Uterus (tissue), 4 donors: ENCODE results near the gene RAP2C. TPM values are rescaled to one million over a fixed set of nuclear protein-coding genes. Genes with fewer than 3 reads are reported as not detected.

Experiments
- DNase-seq, 2 donors: peaks; one replicate each; pipeline ENCODE4 v3.0.0-alpha.2; 2019 to 2020
- H3K27ac ChIP-seq, 2 donors: fragments of 200-600 bp; sonication (generic); 1 replicate in 1 of 2; 2 replicates in 1 of 2; pipeline ENCODE4 v1.5.1; 2016 to 2018
- H3K27me3 ChIP-seq, 2 donors: fragments of 200-600 bp; sonication (generic); one replicate each; pipeline ENCODE4 v1.5.1; 2018 to 2019; ENCODE audit warnings: control low read depth in 1 of 2
- H3K36me3 ChIP-seq, 2 donors: fragments of 200-600 bp; sonication (generic); one replicate each; pipeline ENCODE4 v1.5.1; 2019; ENCODE audit warnings: control low read depth in 1 of 2
- H3K4me1 ChIP-seq, 2 donors: fragments of 200-600 bp; sonication (generic); one replicate each; pipeline ENCODE4 v1.5.1; 2018 to 2019; ENCODE audit warnings: control low read depth in 1 of 2
- H3K4me3 ChIP-seq, 2 donors: fragments of 200-600 bp; sonication (generic); 1 replicate in 1 of 2; 2 replicates in 1 of 2; pipeline ENCODE4 v1.5.1; 2018 to 2019; ENCODE audit warnings: mild to moderate bottlenecking in 1 of 2
- H3K9me3 ChIP-seq, 2 donors: fragments of 200-600 bp; sonication (generic); one replicate each; pipeline ENCODE4 v1.5.1; 2019; ENCODE audit warnings: control low read depth in 1 of 2
- POLR2A ChIP-seq, 2 donors: fragments of 450-650 bp; IDR thresholded peaks; one replicate each; pipeline ENCODE4 v1.6.1; 2016; ENCODE audit warnings: antibody characterized with exemption in 2 of 2, mild to moderate bottlenecking in 1 of 2, moderate library complexity in 1 of 2
- intact Hi-C: fragments of 100-400 bp; cut with DNase I; formaldehyde crosslinking; loops from one replicate; pipeline ENCODE4 v1.15.1; 2023; ENCODE audit warnings: low total_unique reads
- total RNA-seq, 4 donors: library from RNA; depleted of rRNA in 3 of 4; stranded (reverse); fragments of >200 nt in 3 of 4; gene quantifications; one replicate each; pipeline versions ENCODE4 v1.1.0 to v1.2.4, GENCODE V29; 2014 to 2023
- TF ChIP-seq, protein P1 (sequence below), 4 experiments: fragments of 200-600 bp in 2 of 4; fragments of 450-650 bp in 2 of 4; sonication (generic) in 2 of 4; IDR thresholded peaks; one replicate each; pipeline ENCODE4 v1.5.1; 2016 to 2019; ENCODE audit warnings: antibody characterized with exemption in 4 of 4, mild to moderate bottlenecking in 2 of 4, moderate library complexity in 1 of 4
- donor health status: DM: yes; HTN: yes; CAD: no.

The RAP2C gene
- total RNA-seq, 4 donors from 2014 or later: 68.6 to 146 (median 111) TPM

GRCh38 chrX:132257116-132257515 lies 37.9 kb upstream of the RAP2C start:
- Histone ChIP-seq H3K27ac (no peak overlapping the region), H3K9me3 (no peaks in the 10 kb centered on the region), H3K27me3 (no peaks in the 10 kb centered on the region), H3K36me3 (no peaks in the 10 kb centered on the region), H3K4me1 (no peaks in the 10 kb centered on the region), H3K4me3 (no peak overlapping the region)
- TF ChIP-seq POLR2A (IDR thresholded peaks at IDR 0.05): no peak
- TF ChIP-seq, protein P1, sequence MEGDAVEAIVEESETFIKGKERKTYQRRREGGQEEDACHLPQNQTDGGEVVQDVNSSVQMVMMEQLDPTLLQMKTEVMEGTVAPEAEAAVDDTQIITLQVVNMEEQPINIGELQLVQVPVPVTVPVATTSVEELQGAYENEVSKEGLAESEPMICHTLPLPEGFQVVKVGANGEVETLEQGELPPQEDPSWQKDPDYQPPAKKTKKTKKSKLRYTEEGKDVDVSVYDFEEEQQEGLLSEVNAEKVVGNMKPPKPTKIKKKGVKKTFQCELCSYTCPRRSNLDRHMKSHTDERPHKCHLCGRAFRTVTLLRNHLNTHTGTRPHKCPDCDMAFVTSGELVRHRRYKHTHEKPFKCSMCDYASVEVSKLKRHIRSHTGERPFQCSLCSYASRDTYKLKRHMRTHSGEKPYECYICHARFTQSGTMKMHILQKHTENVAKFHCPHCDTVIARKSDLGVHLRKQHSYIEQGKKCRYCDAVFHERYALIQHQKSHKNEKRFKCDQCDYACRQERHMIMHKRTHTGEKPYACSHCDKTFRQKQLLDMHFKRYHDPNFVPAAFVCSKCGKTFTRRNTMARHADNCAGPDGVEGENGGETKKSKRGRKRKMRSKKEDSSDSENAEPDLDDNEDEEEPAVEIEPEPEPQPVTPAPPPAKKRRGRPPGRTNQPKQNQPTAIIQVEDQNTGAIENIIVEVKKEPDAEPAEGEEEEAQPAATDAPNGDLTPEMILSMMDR (IDR thresholded peaks at IDR 0.05): no peak
- DNase-seq: no peak
- intact Hi-C loops: no loop called here

GRCh38 chrX:132236121-132236520 lies 16.9 kb upstream of the RAP2C start:
- intact Hi-C loops: no loop called here
- Histone ChIP-seq H3K4me3 (no peak overlapping the region), H3K9me3 (no peaks in the 10 kb centered on the region), H3K27me3 (no peaks in the 10 kb centered on the region), H3K36me3 (no peaks in the 10 kb centered on the region), H3K27ac (no peak overlapping the region), H3K4me1 (no peaks in the 10 kb centered on the region)
- no peak for TF ChIP-seq POLR2A (IDR thresholded peaks at IDR 0.05)
- TF ChIP-seq, protein P1 (IDR thresholded peaks at IDR 0.05): no peak
- DNase-seq: no peak

DNA sequence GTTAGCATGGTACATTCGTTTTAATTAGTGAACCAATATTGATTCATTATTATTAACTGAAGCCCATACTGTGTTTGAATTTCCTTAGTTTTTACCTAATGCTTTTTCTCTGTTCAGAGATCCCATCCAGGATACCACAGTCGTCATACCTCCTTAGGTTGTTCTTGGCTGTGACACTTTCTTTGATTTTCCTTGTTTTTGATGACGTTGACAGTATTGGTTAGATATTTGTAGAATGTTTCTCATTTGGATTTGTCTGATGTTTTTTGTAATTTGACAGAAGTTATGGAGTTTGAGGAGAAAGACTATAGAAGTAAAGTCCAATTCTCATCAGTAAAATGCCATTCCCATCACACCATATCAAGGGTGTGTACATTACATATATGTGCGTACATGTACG lies 16.2 kb upstream of the RAP2C start:
- Histone ChIP-seq H3K36me3 (no peaks in the 10 kb centered on the region), H3K27ac (no peak overlapping the region), H3K27me3 (no peaks in the 10 kb centered on the region), H3K4me1 (no peaks in the 10 kb centered on the region), H3K9me3 (no peaks in the 10 kb centered on the region), H3K4me3 (no peak overlapping the region)
- intact Hi-C loops: no loop called here
- no peak for TF ChIP-seq POLR2A (IDR thresholded peaks at IDR 0.05)
- TF ChIP-seq, protein P1 (IDR thresholded peaks at IDR 0.05): no peak
- no peak for DNase-seq

DNA sequence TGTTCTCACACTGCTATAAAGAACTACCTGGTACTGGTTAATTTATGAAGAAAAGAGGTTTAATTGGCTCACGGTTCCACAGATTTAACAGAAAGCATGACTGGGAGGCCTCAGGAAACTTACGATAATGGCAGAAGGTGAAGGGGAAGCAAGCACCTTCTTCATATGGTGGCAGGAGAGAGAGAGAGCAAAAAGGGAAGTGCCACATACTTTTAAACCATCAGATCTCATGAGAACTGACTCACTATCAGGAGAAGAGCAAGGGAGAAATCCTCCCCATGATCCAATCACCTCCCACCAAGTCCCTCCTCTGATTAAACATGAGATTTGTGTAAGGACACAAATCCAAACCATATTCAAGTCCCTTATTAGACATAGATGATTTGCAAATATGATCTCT lies 12.3 kb upstream of the RAP2C start:
- H3K9me3 ChIP-seq: no peaks in the 10 kb centered on the region
- H3K27ac ChIP-seq: no peak overlapping the region
- H3K4me3 ChIP-seq: no peak overlapping the region
- DNase-seq: no peak
- H3K4me1 ChIP-seq: no peaks in the 10 kb centered on the region
- no peaks in the 10 kb centered on the region for H3K27me3 ChIP-seq
- no peaks in the 10 kb centered on the region for H3K36me3 ChIP-seq
- intact Hi-C loops: no loop called here
- TF ChIP-seq POLR2A (IDR thresholded peaks at IDR 0.05): no peak
- TF ChIP-seq, protein P1 (IDR thresholded peaks at IDR 0.05): no peak

DNA sequence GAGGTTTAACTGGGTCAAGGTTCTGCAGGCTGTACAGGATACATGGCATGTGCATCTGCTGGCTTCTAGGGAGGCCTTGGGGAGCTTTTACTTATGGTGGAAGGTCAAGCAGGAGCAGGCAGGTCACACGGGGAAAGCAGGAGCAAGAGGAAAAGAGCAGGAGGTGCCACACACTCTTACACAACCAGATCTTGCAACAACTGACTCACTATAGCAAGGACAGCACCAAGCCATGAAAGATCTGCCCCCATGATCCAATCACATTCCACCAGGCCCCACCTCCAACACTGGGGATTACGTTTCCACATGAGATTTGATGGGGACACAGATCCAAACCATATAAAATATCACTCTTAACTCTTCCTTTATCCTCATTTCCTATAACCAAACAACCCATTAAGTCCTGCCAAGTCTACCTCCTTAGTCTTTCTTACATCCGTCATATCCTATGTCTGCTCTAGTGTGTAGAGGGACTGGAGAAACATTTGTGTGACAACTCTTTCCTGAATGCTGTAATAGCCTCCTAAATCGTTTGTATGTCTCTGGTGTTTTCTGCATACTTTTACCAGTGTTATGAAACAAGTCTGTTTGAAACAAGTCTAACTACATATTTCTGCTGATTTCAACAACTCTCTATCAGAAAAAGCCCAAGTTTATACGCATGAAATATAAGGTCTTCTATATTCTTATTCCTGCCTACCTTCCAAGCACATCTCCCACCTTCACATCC lies 8.3 kb upstream of the RAP2C start:
- no peak for DNase-seq
- Histone ChIP-seq H3K9me3 (no peaks in the 10 kb centered on the region), H3K36me3 (no peaks in the 10 kb centered on the region), H3K27me3 (no peaks in the 10 kb centered on the region), H3K27ac (no peak overlapping the region), H3K4me1 (no peaks in the 10 kb centered on the region), H3K4me3 (no peak overlapping the region)
- TF ChIP-seq, protein P1 (IDR thresholded peaks at IDR 0.05): no peak
- no peak for TF ChIP-seq POLR2A (IDR thresholded peaks at IDR 0.05)
- intact Hi-C loops: no loop called here
